HL-60/S4 (cell line): Measurements from ENCODE around the gene TRAM2.

ENCODE experiments used
- in situ Hi-C: fragments of 300-500 bp; cut with MboI; formaldehyde crosslinking; loops from 2 replicates; pipeline ENCODE4 v1.14.3; 2022; ENCODE audit warnings: low sequenced_read_pairs

The TRAM2 gene

DNA sequence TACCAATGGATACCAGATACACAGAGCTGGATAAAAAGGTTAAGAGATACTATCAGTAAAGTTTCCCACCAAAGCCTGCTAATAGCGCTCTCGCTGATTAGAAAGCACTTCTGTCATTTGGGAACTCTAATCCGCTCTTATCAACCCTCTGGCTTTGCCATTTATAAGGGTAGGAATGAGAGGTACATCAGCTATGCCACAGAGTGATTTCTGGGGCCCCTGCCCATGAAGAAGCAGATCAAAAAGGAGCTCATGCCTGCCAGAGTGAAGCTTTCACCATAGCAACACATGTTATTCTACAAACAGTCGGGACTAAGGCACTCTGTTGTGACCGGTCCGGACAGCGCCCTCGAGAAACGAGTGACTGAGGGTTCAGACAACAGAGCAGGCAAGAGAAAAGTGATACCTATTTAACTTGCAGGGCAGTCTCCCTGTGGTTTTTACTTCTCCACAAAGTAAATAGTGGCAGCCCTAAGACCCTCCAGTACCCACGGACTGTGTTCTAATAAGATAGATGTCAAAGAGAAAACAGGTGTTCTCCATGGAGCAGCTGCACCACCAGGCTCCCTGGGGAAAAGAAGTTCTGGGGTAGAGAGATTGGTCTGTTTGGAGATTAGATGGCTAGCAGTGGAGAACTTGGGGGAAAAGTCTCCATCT lies 5.6 kb downstream of the TRAM2 start:
- in situ Hi-C loops: no loop called here

GRCh38 chr6:52570291-52570700 lies 6.6 kb downstream of the TRAM2 start:
- in situ Hi-C loops: no loop called here

GRCh38 chr6:52568320-52568719 lies 8.5 kb downstream of the TRAM2 start:
- in situ Hi-C loops: no loop called here

DNA sequence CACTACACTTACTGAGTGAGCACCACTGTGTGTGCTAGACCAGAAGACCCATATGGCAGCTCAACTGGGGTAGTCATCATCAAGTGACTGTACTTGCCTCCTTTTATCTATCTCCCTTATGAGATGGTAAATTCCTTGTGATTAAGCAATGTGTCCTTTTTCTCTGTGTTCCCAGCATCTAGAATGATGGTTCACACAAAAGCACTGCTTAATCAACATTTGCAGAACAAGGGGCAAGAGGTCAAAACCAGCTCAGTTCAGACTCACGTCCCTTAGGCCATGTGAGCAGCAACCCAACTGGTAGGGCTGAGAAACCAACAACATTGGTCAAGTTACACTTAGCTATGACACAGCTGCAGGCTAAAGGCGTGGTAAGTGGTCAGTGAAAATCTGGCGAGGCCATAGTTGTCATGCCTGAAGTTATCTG lies 10.0 kb downstream of the TRAM2 start:
- in situ Hi-C loops: no loop called here

- in situ Hi-C loops: no loop called here
Measured at GRCh38 chr6:52566201-52566600, 10.7 kb downstream of the TRAM2 start.

GRCh38 chr6:52564856-52565255 lies 12.0 kb downstream of the TRAM2 start:
- in situ Hi-C loops: no loop called here

GRCh38 chr6:52562911-52563310 lies 13.9 kb downstream of the TRAM2 start:
- in situ Hi-C loops: no loop called here

DNA sequence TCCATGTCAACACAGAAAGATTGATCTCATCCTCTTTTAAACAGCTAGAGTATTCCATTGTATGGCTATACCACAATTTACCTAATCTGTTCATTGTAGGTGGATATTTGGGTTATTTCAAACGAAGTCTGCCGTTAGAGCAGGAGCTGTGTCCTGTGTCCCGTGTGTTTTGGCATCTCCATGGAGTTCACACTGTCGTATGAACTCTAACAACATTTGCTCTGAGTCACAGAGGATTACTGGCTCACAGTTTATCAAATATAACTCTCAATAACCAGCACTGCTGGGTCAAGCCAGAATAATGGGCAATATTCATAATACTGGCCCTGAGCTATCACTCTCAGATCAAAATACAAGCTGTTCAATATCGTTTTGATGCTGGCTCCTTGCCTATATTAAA lies 16.4 kb downstream of the TRAM2 start:
- in situ Hi-C loops: no loop called here

- in situ Hi-C loops: no loop called here
Measured at GRCh38 chr6:52558266-52559000, 18.4 kb downstream of the TRAM2 start.

DNA sequence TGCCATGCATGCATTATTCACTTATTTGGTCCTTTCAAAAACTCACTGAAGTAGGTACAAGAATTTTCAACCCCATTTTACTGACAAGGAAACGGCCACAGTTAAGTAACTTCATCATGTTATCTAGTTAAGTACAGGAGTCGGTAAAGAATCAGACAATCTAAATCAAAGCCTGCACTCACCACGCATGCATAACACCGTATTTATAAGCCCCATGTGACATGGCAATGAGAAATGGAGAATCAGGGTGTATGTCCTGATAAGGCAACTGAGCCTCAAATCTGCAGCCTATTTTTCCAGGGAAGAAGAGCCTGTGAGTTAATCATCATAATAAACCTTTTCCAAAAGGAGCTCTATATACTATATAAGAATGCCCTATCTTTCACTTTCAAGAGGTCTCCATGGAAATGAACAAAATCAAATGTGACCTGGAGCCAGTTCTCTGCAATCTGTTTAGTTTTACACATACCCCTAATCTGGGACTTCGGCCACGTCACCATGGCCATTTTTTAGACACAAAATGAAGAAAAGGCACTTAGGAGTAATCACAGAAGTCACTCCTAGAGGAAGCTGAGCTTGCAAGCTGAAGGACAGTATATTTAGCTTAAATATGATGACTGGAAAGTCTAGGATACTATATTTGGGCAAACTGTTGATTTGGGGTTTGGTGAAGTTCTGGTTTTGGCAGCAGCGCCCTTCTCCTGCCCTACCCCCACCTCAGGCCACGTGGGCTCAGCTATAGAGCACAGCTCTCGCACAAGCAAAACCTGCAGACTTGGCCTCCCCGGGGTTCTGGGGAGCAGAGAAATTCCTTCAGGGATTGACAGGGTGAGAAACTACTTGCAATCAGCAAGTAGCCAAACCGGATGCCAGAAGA lies 19.2 kb downstream of the TRAM2 start:
- in situ Hi-C loops: no loop called here

DNA sequence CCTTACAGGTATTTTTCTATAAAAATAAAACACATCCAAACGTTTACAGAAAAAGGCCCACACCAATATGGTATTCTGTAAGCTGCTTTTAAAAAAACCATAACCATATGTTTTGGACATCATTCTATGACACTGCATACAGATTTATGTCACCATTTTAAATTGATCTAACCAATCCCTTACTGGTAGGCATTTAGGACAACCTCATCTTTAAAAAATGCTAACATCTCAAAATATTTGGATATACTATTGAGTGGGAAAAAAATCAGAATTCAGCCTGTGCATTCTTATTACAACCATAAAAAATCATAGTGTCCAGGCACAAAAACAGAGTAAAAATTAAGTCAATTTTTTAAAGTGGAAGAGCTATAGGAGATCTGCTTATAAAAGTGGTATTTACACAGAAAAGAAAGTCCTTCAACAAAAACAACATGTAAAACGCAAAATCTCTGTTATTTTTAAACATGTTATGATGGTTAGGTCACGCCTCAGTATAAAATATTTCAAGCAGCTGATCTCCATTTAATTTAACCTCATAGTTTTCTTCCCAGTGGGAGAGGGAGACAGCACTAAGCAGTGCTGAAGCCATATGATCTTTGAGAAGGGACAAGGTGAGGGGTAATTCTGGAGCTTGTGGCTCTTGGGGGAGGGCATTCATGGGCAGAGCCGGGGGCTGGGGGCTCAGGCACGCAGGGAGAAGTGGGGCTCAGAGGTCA lies 21.2 kb downstream of the TRAM2 start:
- in situ Hi-C loops: no loop called here

- in situ Hi-C loops: no loop called here
Measured at GRCh38 chr6:52554684-52555280, 22.1 kb downstream of the TRAM2 start.

GRCh38 chr6:52553719-52554118 lies 23.1 kb downstream of the TRAM2 start:
- in situ Hi-C loops: no loop called here

DNA sequence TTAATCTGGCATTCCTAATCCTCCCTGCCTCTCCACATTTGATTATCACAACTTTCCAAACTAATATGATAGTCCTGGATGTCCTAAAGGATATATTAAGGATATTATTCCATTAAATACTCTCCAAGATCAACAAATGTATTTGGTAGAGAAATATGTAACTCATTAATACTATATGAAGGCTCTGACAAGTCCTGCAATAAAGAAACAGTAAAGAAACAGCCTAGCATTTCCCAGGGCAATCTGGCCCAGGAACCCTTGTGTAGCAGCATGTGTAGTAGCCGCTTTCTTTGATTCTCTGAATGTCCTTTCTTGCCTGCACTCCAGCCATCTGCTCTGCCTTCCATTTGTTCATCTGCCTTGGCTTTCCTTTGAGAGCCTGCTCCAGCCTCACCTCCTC lies 23.7 kb downstream of the TRAM2 start:
- in situ Hi-C loops: no loop called here

DNA sequence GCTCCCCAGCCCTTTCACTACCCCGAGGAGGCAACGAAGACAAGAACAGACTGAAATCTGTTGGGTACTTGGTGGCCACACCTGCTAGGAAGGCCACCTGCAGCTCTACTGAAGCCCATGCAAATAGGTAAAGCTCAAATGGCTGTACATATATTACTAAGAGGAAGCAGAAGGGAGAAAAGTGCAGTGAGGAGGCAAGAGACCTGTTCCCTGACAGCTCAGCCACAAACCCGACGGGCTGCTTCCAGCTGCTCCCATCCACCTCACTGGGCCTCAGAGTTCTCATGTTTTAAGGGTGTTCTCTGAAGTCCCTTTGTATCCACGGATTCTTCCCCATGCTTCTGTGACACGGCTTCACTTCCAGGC lies 24.6 kb downstream of the TRAM2 start:
- in situ Hi-C loops: no loop called here

DNA sequence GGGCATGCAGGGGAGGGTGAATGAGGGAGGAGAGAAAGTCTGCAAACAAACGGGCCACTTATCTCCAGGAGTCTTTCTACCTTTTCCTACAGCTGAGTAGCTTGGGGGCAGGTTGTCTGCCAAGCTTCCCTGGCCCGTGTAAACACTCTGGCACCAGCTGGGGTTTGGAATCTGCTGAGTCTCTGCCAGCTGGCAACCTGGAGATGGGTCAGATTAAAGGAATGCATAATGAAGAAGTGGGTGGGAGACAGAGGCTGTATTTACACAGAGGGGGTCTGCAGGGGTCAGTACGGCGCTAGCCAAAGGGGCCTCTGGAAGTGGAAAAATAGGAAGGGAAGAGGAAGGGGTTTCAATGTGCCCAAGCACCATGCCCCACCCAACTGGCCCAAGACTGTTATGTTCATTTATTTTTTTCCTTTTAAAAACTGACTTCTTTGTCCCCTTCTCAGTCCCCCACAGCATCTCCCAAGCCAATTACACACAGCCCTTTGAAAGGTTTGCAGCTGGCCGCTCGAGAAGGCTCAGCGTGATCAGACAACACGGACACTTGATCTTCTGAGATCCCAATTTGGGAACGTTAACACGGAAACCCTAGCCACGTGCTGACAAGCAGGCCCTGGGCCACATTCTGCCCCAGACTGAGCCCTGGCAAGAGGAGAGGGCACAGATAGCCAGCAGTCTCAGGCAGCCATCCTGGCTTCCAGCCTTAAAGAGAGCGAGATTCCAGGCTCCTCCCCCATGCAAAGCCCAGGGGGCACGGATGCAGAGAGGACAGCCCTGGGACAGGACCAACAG lies 25.2 kb downstream of the TRAM2 start:
- in situ Hi-C loops: no loop called here

DNA sequence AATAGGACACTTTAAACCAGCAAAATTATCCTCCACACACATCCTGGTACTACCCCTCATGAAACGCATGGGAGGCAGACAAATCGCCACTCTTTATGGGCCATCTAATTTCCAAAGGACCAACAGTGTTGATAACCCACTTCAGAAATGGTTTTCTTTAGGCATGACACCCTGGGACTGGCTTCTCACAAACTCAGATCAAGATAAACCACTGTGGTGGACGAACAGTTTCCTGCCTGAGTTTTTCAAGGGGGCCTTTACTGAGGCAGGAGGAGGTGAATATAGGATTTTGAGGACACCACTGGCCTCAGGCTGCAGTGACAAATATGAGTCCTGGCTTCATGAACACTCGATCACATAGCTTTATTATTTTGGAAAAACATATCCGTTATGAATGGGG lies 26.0 kb downstream of the TRAM2 start:
- in situ Hi-C loops: no loop called here

DNA sequence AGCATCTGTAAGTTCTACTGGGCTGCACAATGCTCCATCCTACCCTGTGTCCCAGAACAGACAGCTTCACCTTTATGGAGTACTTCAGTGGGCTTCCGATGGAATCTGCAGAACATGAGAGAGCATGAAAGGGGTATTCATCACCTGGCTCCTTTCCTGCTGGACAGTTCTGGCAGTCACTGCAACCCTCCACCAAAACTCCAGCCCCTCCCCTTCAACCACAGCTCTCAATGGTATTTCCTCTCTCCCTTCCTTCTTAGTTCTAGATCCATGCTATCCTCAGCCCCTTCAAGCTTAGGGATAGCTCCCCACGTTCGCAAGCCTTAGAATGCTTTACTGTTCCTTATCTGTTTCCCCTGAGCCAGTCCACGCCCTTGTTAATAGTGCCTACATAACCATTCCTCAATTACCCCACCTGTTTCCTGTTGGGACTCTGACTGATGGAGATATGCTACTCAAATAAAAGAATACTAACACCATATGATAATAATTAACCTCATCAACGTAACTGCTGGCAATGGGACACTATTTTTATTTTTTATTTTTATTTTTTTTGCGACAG lies 26.8 kb downstream of the TRAM2 start:
- in situ Hi-C loops: no loop called here

DNA sequence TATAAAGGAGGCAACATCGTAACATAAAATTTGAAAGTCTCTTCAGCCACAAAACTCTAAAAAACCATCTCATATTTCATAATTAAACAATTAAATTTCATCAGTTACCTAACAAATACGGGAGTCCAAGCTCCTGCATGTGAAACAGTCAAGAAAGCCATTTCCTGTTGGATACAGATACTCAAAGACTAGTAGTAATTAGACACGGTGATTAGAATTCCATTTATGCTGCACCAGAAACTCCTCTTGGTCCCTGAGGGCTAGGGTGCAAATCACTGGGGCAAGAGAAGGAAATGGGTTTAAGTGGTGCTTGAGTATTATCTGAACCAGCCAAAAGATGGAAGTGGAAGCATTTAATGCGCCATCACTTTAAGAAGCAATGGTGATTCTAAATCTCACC lies 27.4 kb downstream of the TRAM2 start:
- in situ Hi-C loops: no loop called here

- in situ Hi-C loops: no loop called here
Measured at GRCh38 chr6:52548999-52549398, 27.9 kb downstream of the TRAM2 start.
